ENCODE results near the gene DHX36.

The DHX36 gene

DNA sequence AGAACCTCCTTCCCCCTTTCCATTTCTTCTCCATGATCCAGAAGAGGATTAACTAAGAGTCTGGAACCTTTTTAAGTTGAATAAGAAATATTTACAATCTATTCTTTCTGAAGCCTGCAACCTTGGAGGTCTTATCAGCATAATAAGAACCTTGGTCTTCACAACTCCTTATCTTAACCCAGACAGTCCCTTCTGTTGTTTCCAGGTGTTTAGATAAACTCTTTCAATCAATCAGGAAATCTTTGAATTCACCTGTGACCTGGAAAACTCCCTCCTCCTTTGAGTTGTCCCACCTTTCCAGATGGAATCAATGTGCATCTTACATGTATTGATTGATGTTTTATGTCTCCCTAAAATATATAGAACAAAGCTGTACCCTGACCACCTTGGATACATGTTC is 3.6 kb upstream of the DHX36 start:
- peaks cover 13% of the 10 kb centered on the region for H3K79me2 ChIP-seq (ENCODE audit: insufficient read depth, low read length)
- no peak overlapping the region for H3K4me3 ChIP-seq (ENCODE audit: insufficient read depth, low read length, poor library complexity, severe bottlenecking)
- no peaks in the 10 kb centered on the region for H3K27me3 ChIP-seq (ENCODE audit: low read length)
- no peaks in the 10 kb centered on the region for H3F3A ChIP-seq (ENCODE audit: insufficient read depth)
- no peaks in the 10 kb centered on the region for H3K9me3 ChIP-seq (ENCODE audit: insufficient read depth, low read length)
- TF ChIP-seq EZH2phosphoT487 (conservative IDR thresholded peaks at IDR 0.05; ENCODE audit: low read length): no peak
- TF ChIP-seq, protein P1, sequence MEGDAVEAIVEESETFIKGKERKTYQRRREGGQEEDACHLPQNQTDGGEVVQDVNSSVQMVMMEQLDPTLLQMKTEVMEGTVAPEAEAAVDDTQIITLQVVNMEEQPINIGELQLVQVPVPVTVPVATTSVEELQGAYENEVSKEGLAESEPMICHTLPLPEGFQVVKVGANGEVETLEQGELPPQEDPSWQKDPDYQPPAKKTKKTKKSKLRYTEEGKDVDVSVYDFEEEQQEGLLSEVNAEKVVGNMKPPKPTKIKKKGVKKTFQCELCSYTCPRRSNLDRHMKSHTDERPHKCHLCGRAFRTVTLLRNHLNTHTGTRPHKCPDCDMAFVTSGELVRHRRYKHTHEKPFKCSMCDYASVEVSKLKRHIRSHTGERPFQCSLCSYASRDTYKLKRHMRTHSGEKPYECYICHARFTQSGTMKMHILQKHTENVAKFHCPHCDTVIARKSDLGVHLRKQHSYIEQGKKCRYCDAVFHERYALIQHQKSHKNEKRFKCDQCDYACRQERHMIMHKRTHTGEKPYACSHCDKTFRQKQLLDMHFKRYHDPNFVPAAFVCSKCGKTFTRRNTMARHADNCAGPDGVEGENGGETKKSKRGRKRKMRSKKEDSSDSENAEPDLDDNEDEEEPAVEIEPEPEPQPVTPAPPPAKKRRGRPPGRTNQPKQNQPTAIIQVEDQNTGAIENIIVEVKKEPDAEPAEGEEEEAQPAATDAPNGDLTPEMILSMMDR (IDR thresholded peaks at IDR 0.05; ENCODE audit: insufficient read depth, low read length, poor library complexity, severe bottlenecking): no peak
- no peak overlapping the region for H3K9ac ChIP-seq (ENCODE audit: low read length)
- no peak overlapping the region for H3K27ac ChIP-seq (ENCODE audit: low read depth, low read length)
- peaks cover under 1% of the 10 kb centered on the region; the same call in 1 of the 2 replicates for H4K20me1 ChIP-seq (ENCODE audit: low read depth, low read length)
- no peaks in the 10 kb centered on the region for H3K36me3 ChIP-seq (ENCODE audit: low read length)
- H3K9me2 ChIP-seq (replicated peaks; ENCODE audit: insufficient read depth, low read length): no peaks in the 10 kb centered on the region
- H2AFZ ChIP-seq (ENCODE audit: low read depth, low read length, severe bottlenecking): no peak overlapping the region
- H3K4me2 ChIP-seq (ENCODE audit: low read depth, low read length, poor library complexity, severe bottlenecking): no peak overlapping the region

DNA sequence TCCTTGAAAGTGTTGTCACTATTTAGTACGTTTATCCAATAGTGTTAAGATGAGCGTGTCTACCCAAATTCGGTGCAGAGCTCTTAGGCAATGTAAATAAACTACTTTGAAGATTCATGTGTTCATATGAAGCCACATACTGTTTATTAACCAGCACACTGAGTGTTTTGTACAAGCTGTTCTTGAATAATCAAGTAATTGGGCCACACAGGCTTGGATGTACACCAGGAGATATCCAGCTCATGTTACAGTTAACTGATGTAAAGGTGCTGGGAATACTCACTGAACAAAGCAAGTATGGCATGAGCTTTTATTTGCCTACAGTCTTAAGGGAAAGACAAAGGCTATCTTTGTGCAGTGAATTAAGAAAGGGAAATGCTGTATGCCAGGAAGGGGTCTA is 632 bp upstream of the DHX36 start:
- Histone ChIP-seq H3F3A (ENCODE audit: insufficient read depth) (no peaks in the 10 kb centered on the region), H3K9me3 (ENCODE audit: insufficient read depth, low read length) (no peaks in the 10 kb centered on the region), H2AFZ (ENCODE audit: low read depth, low read length, severe bottlenecking) (peak overlapping the region; percentile 94), H4K20me1 (ENCODE audit: low read depth, low read length) (peaks cover 4% of the 10 kb centered on the region), H3K9me2 (replicated peaks; ENCODE audit: insufficient read depth, low read length) (no peaks in the 10 kb centered on the region), H3K4me2 (ENCODE audit: low read depth, low read length, poor library complexity, severe bottlenecking) (peak overlapping the region; percentile 91), H3K27ac (ENCODE audit: low read depth, low read length) (no peak overlapping the region), H3K27me3 (ENCODE audit: low read length) (no peaks in the 10 kb centered on the region), H3K36me3 (ENCODE audit: low read length) (0 out of 2 replicates have a peak, but pooled peaks cover 10% of the 10 kb centered on the region), H3K79me2 (ENCODE audit: insufficient read depth, low read length) (peaks cover 43% of the 10 kb centered on the region), H3K9ac (ENCODE audit: low read length) (no peak overlapping the region; the same call in 1 of the 2 replicates), H3K4me3 (ENCODE audit: insufficient read depth, low read length, poor library complexity, severe bottlenecking) (peak overlapping the region; percentile 100)
- TF ChIP-seq, protein P1 (IDR thresholded peaks at IDR 0.05; ENCODE audit: insufficient read depth, low read length, poor library complexity, severe bottlenecking): no peak
- TF ChIP-seq EZH2phosphoT487 (conservative IDR thresholded peaks at IDR 0.05; ENCODE audit: low read length): no peak

DNA sequence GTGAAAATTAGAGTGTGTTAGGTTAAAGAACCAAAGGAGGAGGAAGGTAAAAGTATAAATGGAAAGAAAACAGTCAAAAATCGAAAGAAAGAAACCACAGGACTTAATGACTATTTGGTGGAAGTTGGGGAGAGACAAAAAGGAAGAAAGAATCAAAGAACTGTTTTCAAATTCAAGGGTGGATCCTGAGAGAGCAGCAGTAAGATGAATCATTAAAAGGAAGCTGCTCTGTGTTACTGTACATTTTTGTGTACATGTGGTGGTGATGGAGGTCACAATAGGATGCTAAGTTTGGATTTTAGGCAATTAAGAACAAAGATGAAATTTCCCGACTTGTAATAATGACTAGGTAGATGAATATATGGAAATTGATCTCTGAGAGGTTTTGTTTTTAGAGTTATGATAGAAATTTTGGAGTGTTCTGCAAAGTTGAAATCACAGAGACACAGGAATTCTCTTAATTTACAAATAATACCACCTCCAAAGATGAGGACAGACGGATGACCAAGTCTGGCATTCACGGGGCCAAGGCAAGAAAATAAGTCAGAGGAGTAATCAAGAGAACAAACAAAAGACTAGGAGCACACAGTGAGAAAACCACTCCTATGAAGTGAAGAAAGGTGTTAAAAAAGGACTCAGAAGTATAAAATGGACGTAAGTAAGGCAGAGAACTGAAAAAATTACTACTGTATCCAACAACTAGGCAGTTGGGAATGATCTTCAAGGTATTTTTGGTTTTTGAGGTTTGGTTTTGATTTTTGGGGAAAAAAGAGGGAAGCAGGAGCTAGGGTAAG is 7.1 kb downstream of the DHX36 start:
- Histone ChIP-seq H4K20me1 (ENCODE audit: low read depth, low read length) (peaks cover 31% of the 10 kb centered on the region), H3K9ac (ENCODE audit: low read length) (no peak overlapping the region)
- TF ChIP-seq EZH2phosphoT487 (conservative IDR thresholded peaks at IDR 0.05; ENCODE audit: low read length): no peak
- TF ChIP-seq, protein P1 (IDR thresholded peaks at IDR 0.05; ENCODE audit: insufficient read depth, low read length, poor library complexity, severe bottlenecking): no peak

More for the DNA sequence above, 7.1 kb downstream of the DHX36 start:
- Histone ChIP-seq H3K36me3 (ENCODE audit: low read length) (peaks cover 33% of the 10 kb centered on the region), H2AFZ (ENCODE audit: low read depth, low read length, severe bottlenecking) (no peak overlapping the region), H3K27me3 (ENCODE audit: low read length) (no peaks in the 10 kb centered on the region), H3K79me2 (ENCODE audit: insufficient read depth, low read length) (peaks cover 77% of the 10 kb centered on the region), H3K4me2 (ENCODE audit: low read depth, low read length, poor library complexity, severe bottlenecking) (no peak overlapping the region), H3K9me3 (ENCODE audit: insufficient read depth, low read length) (no peaks in the 10 kb centered on the region), H3K9me2 (replicated peaks; ENCODE audit: insufficient read depth, low read length) (no peaks in the 10 kb centered on the region), H3F3A (ENCODE audit: insufficient read depth) (no peaks in the 10 kb centered on the region; the same call in 1 of the 2 replicates), H3K27ac (ENCODE audit: low read depth, low read length) (no peak overlapping the region), H3K4me3 (ENCODE audit: insufficient read depth, low read length, poor library complexity, severe bottlenecking) (no peak overlapping the region)
